Gastrocnemius medialis (tissue), 4 donors: ENCODE results near the gene SLC12A6.

Experiments used
- CTCF ChIP-seq, 5 experiments: fragments of 450-650 bp in 3 of 5; fragments of 200-600 bp in 2 of 5; sonication (generic) in 2 of 5; IDR thresholded peaks in 4 of 5; conservative IDR thresholded peaks in 1 of 5; 1 replicate in 4 of 5; 2 replicates in 1 of 5; pipeline ENCODE4 v1.5.1; 2016 to 2019; ENCODE audit warnings: antibody characterized with exemption in 5 of 5, mild to moderate bottlenecking in 3 of 5, moderate library complexity in 3 of 5
- POLR2A ChIP-seq, 2 donors: fragments of 450-650 bp; IDR thresholded peaks; one replicate each; pipeline ENCODE4 v1.6.1; 2017; ENCODE audit warnings: antibody characterized with exemption in 2 of 2, mild to moderate bottlenecking in 2 of 2, moderate library complexity in 2 of 2

GRCh38 chr15:34275721-34276120, 61.9 kb downstream of the SLC12A6 start:
- TF ChIP-seq CTCF (IDR thresholded peaks at IDR 0.05 in 4 of 5, conservative IDR thresholded peaks at IDR 0.05 in 1 of 5) (no peak), POLR2A (IDR thresholded peaks at IDR 0.05) (no peak)
